Keratinocyte (primary cell): ENCODE results near the gene GTSF1L. TPM values are rescaled to one million over a fixed set of nuclear protein-coding genes. Genes with fewer than 3 reads are reported as not detected.

Source experiments
- DNase-seq: peaks from one replicate; pipeline ENCODE4 v3.0.0-alpha.2; 2011; ENCODE audit warnings: low read depth, missing footprints, low spot score
- FAIRE-seq: peaks from 2 replicates; lab custom pipeline; 2011; peaks lifted over from hg19 to GRCh38; lab: Jason Lieb, UNC
- H2AFZ ChIP-seq: 2 replicates; pipeline ENCODE4 v1.6.0; 2012; ENCODE audit warnings: low read length, control low read depth, inconsistent platforms; ENCODE audit not compliant: control insufficient read depth
- H3K27ac ChIP-seq: 2 replicates; pipeline ENCODE4 v1.5.1; 2011; ENCODE audit warnings: low read length; ENCODE audit not compliant: control insufficient read depth, insufficient read depth
- H3K27me3 ChIP-seq: 3 replicates; pipeline ENCODE4 v1.6.0; 2011; ENCODE audit warnings: low read length; ENCODE audit not compliant: control insufficient read depth, insufficient read depth; ENCODE audit errors: extremely low read depth
- H3K36me3 ChIP-seq, 2 experiments: 2 replicates in 1 of 2; 3 replicates in 1 of 2; pipeline ENCODE4 v1.5.1; 2011; ENCODE audit warnings: low read length in 2 of 2, mild to moderate bottlenecking in 1 of 2; ENCODE audit not compliant: control insufficient read depth in 2 of 2, insufficient read depth in 2 of 2; ENCODE audit errors: extremely low read depth in 1 of 2
- H3K4me1 ChIP-seq: 3 replicates; pipeline ENCODE4 v1.5.1; 2011; ENCODE audit warnings: low read length; ENCODE audit not compliant: control insufficient read depth, insufficient read depth; ENCODE audit errors: extremely low read depth
- H3K4me2 ChIP-seq: 3 replicates; pipeline ENCODE4 v1.6.0; 2011; ENCODE audit warnings: low read depth, low read length; ENCODE audit not compliant: control insufficient read depth, insufficient read depth; ENCODE audit errors: extremely low read depth
- H3K4me3 ChIP-seq, 3 experiments: fragments of 200-600 bp in 1 of 3; sonication (generic) in 1 of 3; 2 replicates in 2 of 3; 3 replicates in 1 of 3; pipeline ENCODE4 v1.5.1; 2011 to 2016; ENCODE audit warnings: low read length in 3 of 3, mild to moderate bottlenecking in 3 of 3, control low read depth in 2 of 3, inconsistent platforms in 1 of 3, low read depth in 1 of 3, mixed read lengths in 1 of 3, mixed run types in 1 of 3, moderate library complexity in 1 of 3; ENCODE audit not compliant: control insufficient read depth in 2 of 3, insufficient read depth in 2 of 3; ENCODE audit errors: extremely low read depth in 1 of 3
- H3K79me2 ChIP-seq: 2 replicates; pipeline ENCODE4 v1.6.0; 2012; ENCODE audit warnings: low read length; ENCODE audit not compliant: control insufficient read depth, insufficient read depth
- H3K9ac ChIP-seq: 3 replicates; pipeline ENCODE4 v1.6.0; 2011; ENCODE audit warnings: low read length; ENCODE audit not compliant: control insufficient read depth, insufficient read depth; ENCODE audit errors: extremely low read depth
- H3K9me1 ChIP-seq: 3 replicates; pipeline ENCODE4 v1.6.0; 2011; ENCODE audit warnings: low read length; ENCODE audit not compliant: control insufficient read depth, insufficient read depth; ENCODE audit errors: extremely low read depth
- H3K9me3 ChIP-seq: 2 replicates; pipeline ENCODE4 v1.5.1; 2012; ENCODE audit warnings: low read depth, low read length; ENCODE audit not compliant: control insufficient read depth
- H4K20me1 ChIP-seq: 3 replicates; pipeline ENCODE4 v1.6.0; 2011; ENCODE audit warnings: low read length; ENCODE audit not compliant: control insufficient read depth, insufficient read depth; ENCODE audit errors: extremely low read depth
- EZH2 ChIP-seq: IDR thresholded peaks from one replicate; pipeline ENCODE4 v1.6.1; 2012; ENCODE audit warnings: inconsistent platforms, mild to moderate bottlenecking, low read length, moderate library complexity
- dilution Hi-C: fragments of 300-500 bp; cut with MboI; formaldehyde crosslinking; loops from one replicate; pipeline ENCODE4 v1.7.0; 2020; ENCODE audit warnings: low sequenced_read_pairs; ENCODE audit not compliant: extremely low pct_ligation_motif_present
- polyA plus RNA-seq, 5 experiments: library from polyadenylated mRNA; depleted of rRNA in 3 of 5; stranded (reverse) in 3 of 5; stranded (forward) in 1 of 5; unstranded in 1 of 5; fragments of >200 nt; gene quantifications; 1 replicate in 1 of 5; 2 replicates in 3 of 5; 3 replicates in 1 of 5; pipeline versions ENCODE4 v1.2.1 to v1.2.3, GENCODE V29; 2011 to 2012; ENCODE audit warnings: missing spikeins in 2 of 5, low read depth in 1 of 5, low replicate concordance in 1 of 5
- TF ChIP-seq, protein P1 (sequence below), 3 experiments: IDR thresholded peaks in 1 of 3; conservative IDR thresholded peaks in 1 of 3; optimal IDR thresholded peaks in 1 of 3; 2 replicates in 2 of 3; 3 replicates in 1 of 3; pipeline versions ENCODE3 to v1.5.1; 2011; ENCODE audit warnings: low read length in 3 of 3, mild to moderate bottlenecking in 3 of 3, moderate library complexity in 2 of 3, control low read depth in 1 of 3, inconsistent platforms in 1 of 3; ENCODE audit not compliant: insufficient read depth in 2 of 3; ENCODE audit errors: extremely low read depth in 1 of 3

Gene GTSF1L
- polyA plus RNA-seq, 1 donor (not counting 4 experiments of a cell fraction or from before 2014, with no cell fraction given) = not detected

DNA sequence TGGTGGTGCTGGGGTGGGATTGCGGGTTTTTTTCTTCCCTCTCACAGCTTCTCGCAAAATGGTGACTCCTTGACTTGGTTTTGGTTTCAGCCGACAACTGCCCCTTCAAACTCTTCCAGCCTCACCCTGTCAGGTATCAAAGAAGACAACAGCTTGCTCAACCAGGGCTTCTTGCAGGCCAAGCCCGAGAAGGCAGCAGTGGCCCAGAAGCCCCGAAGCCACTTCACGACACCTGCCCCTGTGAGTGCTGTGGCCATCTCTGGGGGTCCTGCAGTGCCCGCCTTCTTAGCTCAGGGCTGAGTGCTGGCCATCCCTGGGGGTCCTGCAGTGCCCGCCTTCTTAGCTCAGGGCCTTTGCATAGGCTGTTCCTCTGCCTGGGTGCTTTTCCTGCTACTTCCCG, 11.8 kb downstream of the GTSF1L start:
- H3K36me3 ChIP-seq = peaks cover 0 to 5% of the 10 kb centered on the region in 2 experiments
- H3K4me2 ChIP-seq = no peak overlapping the region
- DNase-seq = no peak

DNA sequence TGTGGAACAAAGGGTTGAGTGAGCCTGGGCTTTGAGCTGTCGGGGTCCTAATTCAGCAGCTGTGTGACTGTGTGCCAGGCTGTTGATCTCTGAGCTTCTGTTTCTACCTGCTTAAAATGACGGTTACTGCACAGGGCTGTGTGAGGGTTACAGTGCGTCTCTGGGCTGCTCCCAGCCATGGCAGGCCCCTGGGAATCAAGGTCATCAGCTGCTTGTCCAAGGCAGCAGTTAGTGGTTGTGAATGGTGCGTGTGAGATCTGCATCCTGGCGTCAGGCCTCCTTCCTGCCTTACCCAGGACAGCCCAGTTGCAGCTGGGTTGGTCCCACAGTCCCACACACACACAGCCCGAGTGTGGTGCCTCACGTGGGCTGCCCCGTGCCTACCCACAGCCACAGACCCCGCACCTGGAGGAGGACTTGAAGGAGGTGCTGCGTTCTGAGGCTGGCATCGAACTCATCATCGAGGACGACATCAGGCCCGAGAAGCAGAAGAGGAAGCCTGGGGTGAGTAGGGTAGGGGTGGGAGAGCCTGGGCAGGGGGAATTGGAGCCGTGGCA, 15.6 kb downstream of the GTSF1L start:
- DNase-seq (no peak), FAIRE-seq (no peak)
- no peak overlapping the region for H3K4me3 ChIP-seq
- no peaks in the 10 kb centered on the region for H4K20me1 ChIP-seq
- no peaks in the 10 kb centered on the region for H3K9me3 ChIP-seq
- no peak overlapping the region for H3K9ac ChIP-seq
- peaks cover 0 to 5% of the 10 kb centered on the region in 2 experiments for H3K36me3 ChIP-seq
- no peaks in the 10 kb centered on the region for H3K4me1 ChIP-seq
- H3K27ac ChIP-seq = no peak overlapping the region
- H3K9me1 ChIP-seq = no peaks in the 10 kb centered on the region
- H3K79me2 ChIP-seq = no peaks in the 10 kb centered on the region
- dilution Hi-C loops = no loop called here
- H3K27me3 ChIP-seq = no peaks in the 10 kb centered on the region
- no peak overlapping the region for H3K4me2 ChIP-seq
- H2AFZ ChIP-seq = no peak overlapping the region
- no peak for TF ChIP-seq EZH2
- TF ChIP-seq, protein P1, sequence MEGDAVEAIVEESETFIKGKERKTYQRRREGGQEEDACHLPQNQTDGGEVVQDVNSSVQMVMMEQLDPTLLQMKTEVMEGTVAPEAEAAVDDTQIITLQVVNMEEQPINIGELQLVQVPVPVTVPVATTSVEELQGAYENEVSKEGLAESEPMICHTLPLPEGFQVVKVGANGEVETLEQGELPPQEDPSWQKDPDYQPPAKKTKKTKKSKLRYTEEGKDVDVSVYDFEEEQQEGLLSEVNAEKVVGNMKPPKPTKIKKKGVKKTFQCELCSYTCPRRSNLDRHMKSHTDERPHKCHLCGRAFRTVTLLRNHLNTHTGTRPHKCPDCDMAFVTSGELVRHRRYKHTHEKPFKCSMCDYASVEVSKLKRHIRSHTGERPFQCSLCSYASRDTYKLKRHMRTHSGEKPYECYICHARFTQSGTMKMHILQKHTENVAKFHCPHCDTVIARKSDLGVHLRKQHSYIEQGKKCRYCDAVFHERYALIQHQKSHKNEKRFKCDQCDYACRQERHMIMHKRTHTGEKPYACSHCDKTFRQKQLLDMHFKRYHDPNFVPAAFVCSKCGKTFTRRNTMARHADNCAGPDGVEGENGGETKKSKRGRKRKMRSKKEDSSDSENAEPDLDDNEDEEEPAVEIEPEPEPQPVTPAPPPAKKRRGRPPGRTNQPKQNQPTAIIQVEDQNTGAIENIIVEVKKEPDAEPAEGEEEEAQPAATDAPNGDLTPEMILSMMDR (optimal IDR thresholded peaks at IDR 0.05 in 1 of 3, IDR thresholded peaks at IDR 0.05 in 1 of 3, conservative IDR thresholded peaks at IDR 0.05 in 1 of 3; ENCODE audit: extremely low read depth in 1 of 3, insufficient read depth in 2 of 3, low read length in 3 of 3) = no peak

More for the DNA sequence above, 11.8 kb downstream of the GTSF1L start:
- Histone ChIP-seq H3K9ac (no peak overlapping the region), H3K4me3 (no peak overlapping the region), H2AFZ (no peak overlapping the region), H3K79me2 (no peaks in the 10 kb centered on the region), H3K27me3 (no peaks in the 10 kb centered on the region), H3K4me1 (peaks cover 12% of the 10 kb centered on the region), H4K20me1 (no peaks in the 10 kb centered on the region), H3K9me1 (peaks cover 7% of the 10 kb centered on the region), H3K27ac (no peak overlapping the region), H3K9me3 (no peaks in the 10 kb centered on the region)
- dilution Hi-C loops = no loop called here
- FAIRE-seq = no peak
- TF ChIP-seq, protein P1 (optimal IDR thresholded peaks at IDR 0.05 in 1 of 3, IDR thresholded peaks at IDR 0.05 in 1 of 3, conservative IDR thresholded peaks at IDR 0.05 in 1 of 3; ENCODE audit: extremely low read depth in 1 of 3, insufficient read depth in 2 of 3, low read length in 3 of 3) = no peak
- no peak for TF ChIP-seq EZH2
